ENCODE data around the gene MTPN. TPM values are rescaled to one million over a fixed set of nuclear protein-coding genes. Genes with fewer than 3 reads are reported as not detected.

Gene MTPN
- total RNA-seq (106 TPM), polyA plus RNA-seq (100 to 1,000 TPM in 2 of 4 donors, 10 to 100 TPM in 2; 75.3 to 121 (median 97.4) TPM)

DNA sequence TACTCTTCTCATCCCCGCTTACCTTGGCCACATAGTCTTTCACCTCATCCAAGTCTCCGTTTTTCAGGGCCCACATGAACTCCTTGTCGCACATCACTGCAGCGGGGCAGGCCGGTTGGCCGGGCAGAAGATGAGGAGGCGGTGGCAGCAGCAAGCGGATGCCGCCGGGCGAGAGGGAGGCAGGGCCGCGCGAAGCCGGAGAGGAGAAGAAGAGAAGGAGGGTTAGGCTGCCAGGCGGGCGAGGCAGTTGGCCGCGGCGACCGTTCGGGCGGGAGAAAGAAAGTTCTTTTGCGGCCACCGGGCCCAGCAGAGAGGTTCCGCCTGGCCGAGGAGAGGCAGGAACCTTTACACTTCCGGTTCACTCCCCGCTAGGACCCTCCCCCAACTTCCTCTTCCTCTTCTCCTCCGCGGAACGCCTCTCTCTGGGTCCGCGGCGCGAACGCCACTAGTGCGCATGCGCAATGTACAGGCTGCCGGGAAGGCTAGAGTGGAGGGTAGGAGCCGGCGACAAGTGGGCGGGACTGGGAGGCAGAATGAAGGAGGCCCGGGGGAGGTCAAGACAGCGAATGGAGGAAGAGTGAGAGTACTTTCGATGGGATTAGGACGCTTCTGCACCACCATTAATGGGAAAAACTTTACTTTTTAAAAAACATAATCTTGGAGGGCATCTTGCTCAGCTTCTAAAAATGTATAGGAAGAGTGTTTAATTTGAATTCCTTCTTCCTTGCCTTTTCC is at the start of gene MTPN:
TSS of gene MTPN (minus strand) at position 353 of the 735 bp plus-strand sequence. CDS start at position 94, 259 bp downstream.
- Histone ChIP-seq H3K27ac (ENCODE audit: insufficient read depth, low read length, poor library complexity, severe bottlenecking) (peak within 1 kb of the TSS; percentile 91), H3K9me3 (ENCODE audit: control insufficient read depth in 2 of 2, low read length in 2 of 2) (no peaks in the 10 kb centered on the region), H3K4me1 (ENCODE audit: control insufficient read depth, insufficient read depth, low read length, poor library complexity, severe bottlenecking) (peaks cover 65% of the 10 kb centered on the region), H3K4me3 (ENCODE audit: low read depth, low read length) (peak within 1 kb of the TSS; percentile 92), H3K36me3 (ENCODE audit: control insufficient read depth, insufficient read depth, low read length) (peaks cover 8% of the 10 kb centered on the region), H3K27me3 (ENCODE audit: control insufficient read depth, insufficient read depth, low read length) (no peaks in the 10 kb centered on the region)
- Mint-ChIP-seq H3K27ac (peak within 1 kb of the TSS; percentile 89 to 98 (median 95)), H3K27me3 (no peaks in the 10 kb centered on the region), H3K9me3 (no peaks in the 10 kb centered on the region), H3K4me3 (peak within 1 kb of the TSS; percentile 86 to 98 (median 97)), H3K4me1 (peaks cover 31 to 90% (median 63%) of the 10 kb centered on the region in 4 donors), H3K36me3 (peaks cover 9% of the 10 kb centered on the region)
- peak; percentile 83 to 87 for ATAC-seq (ENCODE audit: low read depth in 2 of 2)
- DNase-seq = peak; percentile 95 to 98 (median 96)

DNA sequence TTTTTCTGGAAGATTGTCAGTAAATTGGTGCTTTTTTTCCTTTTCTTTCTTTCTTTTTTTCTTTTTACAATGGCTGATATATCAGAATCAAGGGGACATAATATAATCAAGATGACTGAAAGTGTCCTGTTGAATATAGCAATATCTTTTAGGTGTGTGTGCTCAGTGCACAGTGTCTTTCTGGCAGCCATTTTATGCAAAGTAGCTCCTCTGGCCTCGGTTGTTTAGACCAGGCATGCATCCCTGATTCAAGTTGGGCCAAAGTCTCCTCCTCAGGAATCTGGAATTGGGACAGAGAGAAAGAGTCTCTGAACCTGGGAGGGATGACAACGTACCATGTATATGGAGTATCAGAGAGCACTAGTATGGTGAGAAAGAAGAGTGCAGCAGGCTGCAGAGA is 49.0 kb upstream of the MTPN start:
- Histone ChIP-seq H3K27ac (ENCODE audit: insufficient read depth, low read length, poor library complexity, severe bottlenecking) (no peak overlapping the region), H3K4me1 (ENCODE audit: control insufficient read depth, insufficient read depth, low read length, poor library complexity, severe bottlenecking) (no peaks in the 10 kb centered on the region), H3K4me3 (ENCODE audit: low read depth, low read length) (no peak overlapping the region), H3K9me3 (ENCODE audit: control insufficient read depth in 2 of 2, low read length in 2 of 2) (no peaks in the 10 kb centered on the region), H3K27me3 (ENCODE audit: control insufficient read depth, insufficient read depth, low read length) (no peaks in the 10 kb centered on the region), H3K36me3 (ENCODE audit: control insufficient read depth, insufficient read depth, low read length) (no peaks in the 10 kb centered on the region)
- Mint-ChIP-seq H3K4me1 (peaks cover 0 to 11% (median 7%) of the 10 kb centered on the region in 4 donors), H3K4me3 (no peak overlapping the region), H3K27me3 (no peaks in the 10 kb centered on the region), H3K36me3 (peaks cover 8% of the 10 kb centered on the region), H3K9me3 (peaks cover 0 to 4% (median 0%) of the 10 kb centered on the region in 7 donors), H3K27ac (no peak overlapping the region)
- DNase-seq = no peak
- no peak for ATAC-seq (ENCODE audit: low read depth in 2 of 2)

- Mint-ChIP-seq H3K4me3 (no peak overlapping the region), H3K36me3 (peaks cover 8% of the 10 kb centered on the region), H3K4me1 (peaks cover 0 to 6% (median under 1%) of the 10 kb centered on the region in 4 donors), H3K27ac (no peak overlapping the region), H3K9me3 (peaks cover 0 to 4% (median 0%) of the 10 kb centered on the region in 7 donors), H3K27me3 (peaks cover 4% of the 10 kb centered on the region)
- ATAC-seq (ENCODE audit: low read depth in 2 of 2) (no peak), DNase-seq (no peak)
- H3K9me3 ChIP-seq (ENCODE audit: control insufficient read depth in 2 of 2, low read length in 2 of 2) = no peaks in the 10 kb centered on the region
- no peak overlapping the region for H3K4me3 ChIP-seq (ENCODE audit: low read depth, low read length)
- no peaks in the 10 kb centered on the region for H3K4me1 ChIP-seq (ENCODE audit: control insufficient read depth, insufficient read depth, low read length, poor library complexity, severe bottlenecking)
- no peaks in the 10 kb centered on the region for H3K27me3 ChIP-seq (ENCODE audit: control insufficient read depth, insufficient read depth, low read length)
- no peak overlapping the region for H3K27ac ChIP-seq (ENCODE audit: insufficient read depth, low read length, poor library complexity, severe bottlenecking)
- H3K36me3 ChIP-seq (ENCODE audit: control insufficient read depth, insufficient read depth, low read length) = no peaks in the 10 kb centered on the region
Observed at GRCh38 chr7:136023134-136023869, 46.1 kb upstream of the MTPN start.

- H3K27ac Mint-ChIP-seq = no peak overlapping the region
- no peak overlapping the region for H3K4me3 ChIP-seq (ENCODE audit: low read depth, low read length)
Observed at GRCh38 chr7:136020556-136020955, 43.4 kb upstream of the MTPN start.

DNA sequence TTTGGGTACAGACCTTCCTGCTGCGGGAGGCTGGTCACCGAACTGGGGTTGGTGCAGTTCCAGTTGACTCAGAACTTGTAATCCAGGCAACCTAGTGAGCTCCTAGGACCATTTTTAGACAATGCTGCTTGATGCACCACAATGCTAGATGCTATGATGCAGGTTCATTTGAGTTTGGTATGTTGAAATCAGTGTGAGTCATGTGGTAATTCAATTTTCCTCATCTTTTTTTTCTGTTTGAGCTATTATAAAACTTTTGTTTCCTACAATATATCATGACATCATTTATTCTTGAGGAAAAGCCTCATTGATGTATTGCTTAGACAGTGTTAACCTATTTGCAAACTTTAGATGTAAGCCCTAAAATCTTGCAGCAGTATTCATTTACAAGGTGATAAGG is 40.9 kb upstream of the MTPN start:
- H3K4me3 ChIP-seq (ENCODE audit: low read depth, low read length) = no peak overlapping the region
- no peak overlapping the region for H3K27ac ChIP-seq (ENCODE audit: insufficient read depth, low read length, poor library complexity, severe bottlenecking)
- no peaks in the 10 kb centered on the region for H3K4me1 ChIP-seq (ENCODE audit: control insufficient read depth, insufficient read depth, low read length, poor library complexity, severe bottlenecking)
- Mint-ChIP-seq H3K36me3 (no peaks in the 10 kb centered on the region), H3K4me1 (no peaks in the 10 kb centered on the region), H3K27ac (no peak overlapping the region), H3K4me3 (no peak overlapping the region), H3K27me3 (peaks cover 4% of the 10 kb centered on the region), H3K9me3 (peaks cover 0 to under 1% (median 0%) of the 10 kb centered on the region in 7 donors)
- no peaks in the 10 kb centered on the region for H3K36me3 ChIP-seq (ENCODE audit: control insufficient read depth, insufficient read depth, low read length)
- no peaks in the 10 kb centered on the region for H3K9me3 ChIP-seq (ENCODE audit: control insufficient read depth in 2 of 2, low read length in 2 of 2)
- no peak for DNase-seq
- H3K27me3 ChIP-seq (ENCODE audit: control insufficient read depth, insufficient read depth, low read length) = no peaks in the 10 kb centered on the region
- ATAC-seq (ENCODE audit: low read depth in 2 of 2) = no peak

More at GRCh38 chr7:136020556-136020955, 43.4 kb upstream of the MTPN start:
- Histone ChIP-seq H3K4me1 (ENCODE audit: control insufficient read depth, insufficient read depth, low read length, poor library complexity, severe bottlenecking) (no peaks in the 10 kb centered on the region), H3K27ac (ENCODE audit: insufficient read depth, low read length, poor library complexity, severe bottlenecking) (no peak overlapping the region), H3K9me3 (ENCODE audit: control insufficient read depth in 2 of 2, low read length in 2 of 2) (no peaks in the 10 kb centered on the region), H3K27me3 (ENCODE audit: control insufficient read depth, insufficient read depth, low read length) (no peaks in the 10 kb centered on the region), H3K36me3 (ENCODE audit: control insufficient read depth, insufficient read depth, low read length) (no peaks in the 10 kb centered on the region)
- Mint-ChIP-seq H3K4me1 (no peaks in the 10 kb centered on the region), H3K9me3 (peaks cover 0 to 2% (median 0%) of the 10 kb centered on the region in 7 donors), H3K4me3 (no peak overlapping the region), H3K27me3 (peaks cover 4% of the 10 kb centered on the region), H3K36me3 (no peaks in the 10 kb centered on the region)
- DNase-seq (no peak), ATAC-seq (ENCODE audit: low read depth in 2 of 2) (no peak)

DNA sequence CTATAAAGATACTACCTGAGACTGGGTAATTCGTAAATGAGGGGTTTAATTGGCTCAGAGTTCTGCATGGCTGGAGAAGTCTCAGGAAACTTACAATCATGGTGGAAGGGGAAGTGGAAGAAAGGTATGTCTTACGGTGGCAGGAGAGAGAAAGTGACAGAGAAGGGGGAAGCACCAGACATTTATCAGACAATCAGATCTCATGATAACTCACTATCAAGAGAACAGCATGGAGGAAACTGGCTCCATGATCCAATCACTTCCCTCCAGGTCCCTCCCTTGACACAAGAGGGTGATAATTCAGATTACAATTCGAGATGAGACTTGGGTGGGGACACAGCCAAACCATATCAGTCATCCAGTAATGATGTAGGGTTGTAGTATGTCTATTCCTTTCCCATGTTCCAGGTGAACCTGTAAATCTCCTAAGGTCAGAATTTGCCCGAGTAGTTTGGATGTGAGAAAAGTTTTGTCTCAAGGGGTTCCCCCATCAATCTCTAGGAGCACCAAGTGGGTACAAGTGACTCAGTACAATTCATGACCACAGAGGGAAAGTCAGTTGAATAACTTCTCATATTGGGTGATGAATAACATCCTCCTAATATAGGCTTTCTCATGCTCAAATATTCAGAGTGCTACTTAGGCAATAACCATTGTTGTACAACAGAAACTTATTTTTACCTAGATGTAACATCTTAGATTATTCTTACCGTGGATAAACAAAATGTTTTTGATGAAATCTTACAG is 39.7 kb upstream of the MTPN start:
- H3K4me3 ChIP-seq (ENCODE audit: low read depth, low read length) = no peak overlapping the region
- no peaks in the 10 kb centered on the region for H3K27me3 ChIP-seq (ENCODE audit: control insufficient read depth, insufficient read depth, low read length)
- no peak overlapping the region for H3K27ac ChIP-seq (ENCODE audit: insufficient read depth, low read length, poor library complexity, severe bottlenecking)
- DNase-seq (no peak), ATAC-seq (ENCODE audit: low read depth in 2 of 2) (no peak)
- Mint-ChIP-seq H3K4me3 (no peak overlapping the region), H3K4me1 (peaks cover 0 to 5% (median 2%) of the 10 kb centered on the region in 4 donors), H3K27me3 (peaks cover 9% of the 10 kb centered on the region), H3K36me3 (no peaks in the 10 kb centered on the region), H3K9me3 (no peaks in the 10 kb centered on the region), H3K27ac (no peak overlapping the region)
- H3K4me1 ChIP-seq (ENCODE audit: control insufficient read depth, insufficient read depth, low read length, poor library complexity, severe bottlenecking) = no peaks in the 10 kb centered on the region
- no peaks in the 10 kb centered on the region for H3K36me3 ChIP-seq (ENCODE audit: control insufficient read depth, insufficient read depth, low read length)
- no peaks in the 10 kb centered on the region for H3K9me3 ChIP-seq (ENCODE audit: control insufficient read depth in 2 of 2, low read length in 2 of 2)

DNA sequence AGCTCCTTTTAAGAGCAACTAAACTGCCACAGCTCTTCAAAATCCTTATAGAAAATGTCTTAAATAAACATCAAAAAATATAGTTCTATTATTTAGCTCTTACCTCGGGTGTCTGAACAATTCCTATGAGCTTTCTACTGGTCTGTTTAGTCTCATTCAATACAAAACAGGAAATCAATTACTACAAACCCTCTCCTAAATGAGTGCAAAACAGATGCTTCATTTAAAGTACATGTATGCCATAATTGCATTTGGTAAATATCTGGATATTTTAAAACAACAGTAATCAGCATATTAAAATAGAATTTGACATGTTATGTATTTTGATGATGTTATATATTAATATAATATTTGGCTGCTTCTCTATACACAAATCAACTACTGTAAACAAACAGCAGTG is 38.5 kb upstream of the MTPN start:
- H3K4me3 Mint-ChIP-seq = no peak overlapping the region
- H3K9me3 ChIP-seq (ENCODE audit: control insufficient read depth in 2 of 2, low read length in 2 of 2) = no peaks in the 10 kb centered on the region
- no peak overlapping the region for H3K4me3 ChIP-seq (ENCODE audit: low read depth, low read length)
- H3K36me3 Mint-ChIP-seq = no peaks in the 10 kb centered on the region
- H3K27me3 Mint-ChIP-seq = peaks cover 5% of the 10 kb centered on the region
- H3K4me1 ChIP-seq (ENCODE audit: control insufficient read depth, insufficient read depth, low read length, poor library complexity, severe bottlenecking) = no peaks in the 10 kb centered on the region
- H3K9me3 Mint-ChIP-seq = no peaks in the 10 kb centered on the region
- H3K27me3 ChIP-seq (ENCODE audit: control insufficient read depth, insufficient read depth, low read length) = no peaks in the 10 kb centered on the region
- ATAC-seq (ENCODE audit: low read depth in 2 of 2) = no peak
- no peak overlapping the region for H3K27ac ChIP-seq (ENCODE audit: insufficient read depth, low read length, poor library complexity, severe bottlenecking)
- H3K27ac Mint-ChIP-seq = no peak overlapping the region
- DNase-seq = no peak
- no peaks in the 10 kb centered on the region for H3K36me3 ChIP-seq (ENCODE audit: control insufficient read depth, insufficient read depth, low read length)
- peaks cover 0 to 5% (median 2%) of the 10 kb centered on the region in 4 donors for H3K4me1 Mint-ChIP-seq

Data from CD4-positive, CD25-positive, alpha-beta regulatory T cell (primary cell).